Omental fat pad (tissue), 4 donors: Measurements from ENCODE around the gene ERMP1. TPM values are rescaled to one million over a fixed set of nuclear protein-coding genes. Genes with fewer than 3 reads are reported as not detected.

Experiments
- ATAC-seq: fragments of 150-250 bp; one replicate; pipeline ENCODE4 v1.9.1; 2016; ENCODE audit warnings: mild to moderate bottlenecking, moderate library complexity; ENCODE audit not compliant: low FRiP score
- DNase-seq: peaks from one replicate; pipeline ENCODE4 v3.0.0-alpha.2; 2019; ENCODE audit warnings: low spot score
- CTCF ChIP-seq, 3 donors: fragments of 450-650 bp; IDR thresholded peaks; one replicate each; pipeline ENCODE4 v1.5.1; 2016 to 2017; ENCODE audit warnings: antibody characterized with exemption in 3 of 3, mild to moderate bottlenecking in 3 of 3, moderate library complexity in 2 of 3
- total RNA-seq, 4 donors: library from RNA; depleted of rRNA; stranded (reverse); fragments of >200 nt; gene quantifications; one replicate each; pipeline ENCODE4 v1.1.0, GENCODE V29; 2016

Gene ERMP1
- total RNA-seq, 4 donors from 2014 or later = 10.7 to 18.9 (median 15.0) TPM

- ATAC-seq = no peak
- no peak for TF ChIP-seq CTCF (IDR thresholded peaks at IDR 0.05)
These were observed 33.8 kb upstream of the ERMP1 start for GRCh38 chr9:5866685-5867084.

GRCh38 chr9:5866272-5866671, 33.4 kb upstream of the ERMP1 start:
- DNase-seq (no peak), ATAC-seq (no peak)
- no peak for TF ChIP-seq CTCF (IDR thresholded peaks at IDR 0.05)

More at GRCh38 chr9:5866685-5867084, 33.8 kb upstream of the ERMP1 start:
- no peak for DNase-seq

- no peak for TF ChIP-seq CTCF (IDR thresholded peaks at IDR 0.05)
- ATAC-seq (no peak), DNase-seq (no peak)
These were observed 31.5 kb upstream of the ERMP1 start for GRCh38 chr9:5864446-5864845.

GRCh38 chr9:5863092-5863746, 30.3 kb upstream of the ERMP1 start:
- TF ChIP-seq CTCF (IDR thresholded peaks at IDR 0.05) = no peak
- DNase-seq = no peak
- ATAC-seq = no peak

- no peak for TF ChIP-seq CTCF (IDR thresholded peaks at IDR 0.05)
- no peak for DNase-seq
- ATAC-seq = no peak
These were observed 25.9 kb upstream of the ERMP1 start for GRCh38 chr9:5858833-5859232.

GRCh38 chr9:5857928-5858327, 25.0 kb upstream of the ERMP1 start:
- no peak for ATAC-seq
- no peak for TF ChIP-seq CTCF (IDR thresholded peaks at IDR 0.05)
- DNase-seq = no peak

- no peak for TF ChIP-seq CTCF (IDR thresholded peaks at IDR 0.05)
- DNase-seq (no peak), ATAC-seq (no peak)
These were observed 21.3 kb upstream of the ERMP1 start for GRCh38 chr9:5854063-5854790.
